GM19035 (cell line): Measurements from ENCODE around the gene FMNL1.

Experiments
- ATAC-seq: cut with Tn5 transposase; IDR thresholded peaks from one replicate; pipeline ENCODE4 v1.9.1; 2021; ENCODE audit not compliant: unreplicated experiment

Gene FMNL1

DNA sequence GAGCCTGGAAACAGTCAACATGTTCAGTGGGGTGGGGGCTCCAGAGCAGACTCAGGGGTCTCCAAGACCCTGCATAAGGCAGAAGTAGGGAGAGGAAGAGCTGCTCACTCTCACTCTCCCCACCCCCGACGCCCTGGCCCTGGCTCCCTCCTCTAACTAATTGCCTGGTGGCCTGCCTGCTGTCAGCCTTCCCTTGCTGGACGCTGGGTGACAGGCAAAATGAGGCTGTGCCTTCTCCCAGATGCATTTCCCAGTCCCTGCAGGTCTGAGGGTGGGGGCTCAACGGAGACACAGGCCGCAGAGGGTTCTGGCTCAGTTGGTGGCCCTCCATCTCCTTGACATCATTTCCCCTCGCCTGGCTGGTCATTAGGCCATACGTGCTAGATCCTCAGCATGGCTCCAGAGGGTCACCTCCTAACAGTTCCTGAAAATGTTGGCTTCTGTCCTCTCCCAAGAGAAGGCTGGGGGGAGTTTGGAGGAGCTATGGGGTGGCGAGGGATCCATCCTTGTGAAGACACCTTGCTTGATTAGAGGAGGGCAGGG lies 1.4 kb downstream of the FMNL1 start:
- ATAC-seq: no peak

- no peak for ATAC-seq
Measured at GRCh38 chr17:45223539-45224528, 2.1 kb downstream of the FMNL1 start.

- no peak for ATAC-seq
Measured at GRCh38 chr17:45224671-45225050, 3.0 kb downstream of the FMNL1 start.

GRCh38 chr17:45225051-45225700 lies 3.5 kb downstream of the FMNL1 start:
- ATAC-seq: no peak

GRCh38 chr17:45225964-45226530 lies 4.4 kb downstream of the FMNL1 start:
- peak; percentile 50 for ATAC-seq

DNA sequence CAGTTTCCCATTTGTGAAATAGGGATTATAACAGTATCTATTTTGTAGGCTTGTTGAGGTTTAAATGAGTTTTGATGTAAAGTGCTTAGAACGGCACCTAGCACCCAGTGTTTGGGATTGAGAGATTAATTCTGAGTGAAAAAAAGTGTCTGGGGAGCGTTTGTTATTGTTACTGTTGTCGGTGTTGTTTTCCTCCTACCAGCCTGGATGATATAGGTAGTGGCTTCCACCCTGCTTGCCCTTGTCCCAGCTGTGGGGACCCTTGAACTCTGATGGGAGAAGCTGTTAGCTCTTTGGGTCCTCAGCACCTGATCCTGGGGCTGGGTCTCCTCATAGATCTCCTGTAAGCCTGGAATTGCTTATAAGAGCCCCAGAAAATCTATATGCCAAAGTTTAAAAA lies 4.9 kb downstream of the FMNL1 start:
- no peak for ATAC-seq

- ATAC-seq: no peak
Measured at GRCh38 chr17:45227101-45227925, 5.6 kb downstream of the FMNL1 start.

DNA sequence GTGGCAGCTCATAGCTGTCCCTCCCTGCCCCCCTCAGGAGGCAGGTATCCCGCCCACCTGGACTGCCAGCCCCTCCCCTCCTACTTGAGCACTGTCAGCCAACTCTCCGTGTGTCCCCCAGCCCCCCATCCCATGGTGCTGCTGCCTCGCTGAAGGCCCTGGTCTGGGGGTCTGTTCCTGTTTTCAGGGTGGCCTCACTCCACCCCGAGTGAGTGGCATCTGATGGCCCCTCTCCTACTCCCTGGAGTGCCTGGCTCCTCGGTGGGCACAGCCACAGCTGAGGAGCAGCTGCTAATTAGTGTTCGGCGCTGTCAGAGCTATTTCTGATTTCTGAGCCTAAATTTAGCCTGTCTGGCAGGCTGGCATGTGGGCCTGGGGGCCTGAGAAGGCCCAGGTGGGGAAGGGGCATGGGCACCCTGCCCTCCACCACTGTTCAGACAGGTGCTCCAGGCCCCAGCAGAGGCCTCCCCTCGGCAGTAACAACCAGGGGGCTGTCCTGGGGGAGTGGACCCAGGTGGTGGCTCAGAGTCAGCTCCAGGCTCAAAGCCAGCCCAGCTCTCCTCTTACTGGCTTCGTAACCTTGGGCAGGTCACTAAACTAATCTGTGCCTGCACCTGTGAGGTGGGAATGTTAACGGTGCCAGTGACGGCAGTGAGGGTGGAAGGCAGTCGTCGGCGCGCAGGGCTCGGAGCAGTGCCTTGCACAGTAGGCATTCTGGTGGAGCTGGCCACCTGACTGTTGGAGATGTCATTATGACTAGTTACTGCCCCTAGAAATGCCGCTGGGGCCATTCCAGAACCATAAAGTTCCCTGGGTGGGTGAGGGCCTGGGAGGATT lies 6.5 kb downstream of the FMNL1 start:
- ATAC-seq: no peak

DNA sequence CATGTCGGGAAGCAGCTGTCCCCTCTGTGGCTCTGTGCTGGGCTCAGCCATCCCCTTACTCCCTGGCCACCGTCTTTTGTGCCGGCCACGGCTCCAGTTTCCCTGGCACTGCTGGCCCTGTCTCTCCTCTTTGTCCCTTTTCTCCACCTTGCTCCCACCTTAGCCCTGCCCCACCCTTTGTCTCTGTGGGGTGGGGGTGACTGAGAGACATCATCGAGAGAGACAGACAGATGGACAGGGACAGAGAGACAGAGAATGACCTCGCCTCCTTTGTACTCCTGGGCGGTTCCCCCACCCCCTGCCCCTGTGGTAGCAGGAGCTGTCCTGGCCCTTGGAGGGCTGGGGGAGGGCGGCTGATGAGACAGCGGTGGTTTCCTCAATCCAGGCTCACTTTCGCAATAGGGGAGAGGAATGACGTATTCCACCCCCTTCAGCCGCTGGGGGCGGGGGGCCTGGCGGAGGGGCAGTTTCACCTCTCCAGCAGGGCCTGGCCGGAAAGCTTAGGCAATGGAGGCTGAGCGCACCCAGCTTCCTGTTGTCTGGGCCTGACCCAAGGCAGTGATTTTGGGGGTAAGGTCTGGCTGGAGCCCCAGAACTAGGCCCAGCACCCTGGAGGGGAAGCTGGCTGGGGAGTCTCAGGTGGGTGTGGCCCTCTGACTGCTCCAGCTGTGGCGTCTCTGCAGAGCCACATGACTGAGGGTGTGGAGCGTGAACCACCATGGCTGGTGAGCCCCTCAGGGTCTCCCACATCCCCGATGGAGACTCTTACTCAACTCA lies 7.3 kb downstream of the FMNL1 start:
- ATAC-seq: no peak

GRCh38 chr17:45229681-45230409 lies 8.2 kb downstream of the FMNL1 start:
- no peak for ATAC-seq

- ATAC-seq: no peak
Measured at GRCh38 chr17:45230410-45230786, 8.7 kb downstream of the FMNL1 start.

GRCh38 chr17:45230787-45231480 lies 9.2 kb downstream of the FMNL1 start:
- ATAC-seq: no peak

DNA sequence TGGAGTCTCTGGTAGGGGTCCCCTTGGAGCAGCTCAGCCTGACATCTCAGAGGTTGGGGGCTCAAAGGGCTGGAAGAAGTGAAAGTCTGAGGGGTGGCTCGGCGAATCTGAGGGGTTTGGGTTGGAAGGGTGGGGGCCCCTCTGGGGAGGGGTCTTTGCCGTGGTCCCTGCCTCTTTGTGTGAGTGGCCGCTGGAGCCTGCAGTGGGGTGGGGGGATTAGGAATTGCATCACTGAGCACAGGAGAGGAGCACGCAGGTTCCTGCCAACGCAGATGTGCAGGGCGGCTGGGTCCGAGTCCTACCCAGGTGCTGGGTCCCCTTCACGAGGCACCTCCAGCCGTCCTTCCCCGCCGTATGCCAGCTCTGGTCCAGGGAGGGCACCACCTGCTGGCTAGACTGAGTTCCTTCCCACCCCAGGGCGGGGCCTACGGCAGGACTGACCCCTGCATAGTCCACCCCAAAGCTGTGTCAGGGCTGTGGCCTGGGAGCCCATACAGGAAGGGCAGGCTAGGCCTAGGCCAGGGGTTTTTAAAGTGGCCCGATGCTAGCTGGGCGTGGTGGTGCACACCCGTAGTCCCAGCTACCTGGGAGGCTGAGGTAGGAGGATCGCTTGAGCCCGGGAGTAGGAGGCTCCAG lies 9.9 kb downstream of the FMNL1 start:
- ATAC-seq: no peak

GRCh38 chr17:45232514-45233422 lies 11.1 kb downstream of the FMNL1 start:
- ATAC-seq: no peak

GRCh38 chr17:45233423-45233924 lies 11.8 kb downstream of the FMNL1 start:
- ATAC-seq: no peak
